K562 (cell line): ENCODE data around the gene RNF25. TPM values are rescaled to one million over a fixed set of nuclear protein-coding genes. Genes with fewer than 3 reads are reported as not detected.

Experiments
- ATAC-seq: fragments of 200-7000 bp; cut with Tn5 transposase; 3 replicates; pipeline ENCODE4 v1.9.1; 2020; ENCODE audit warnings: moderate library complexity
- BruUV-seq: library from RNA; stranded (reverse); fragments of 400-500 nt; replicated peaks from 2 replicates; lab custom pipeline; 2021; lab: Mats Ljungman, UMichigan
- CTCF ChIA-PET: fragments of 300-600 bp; formaldehyde crosslinking; extraction: SDS; loops from one replicate; lab custom pipeline; 2021; ENCODE audit warnings: low intra/inter-chr PET ratio; lab: Yijun Ruan, JAX
- POLR2A ChIA-PET: fragments of 300-600, 350-650 bp; sonication (Branson Sonifier 250); formaldehyde crosslinking; extraction: SDS; loops from one replicate; lab custom pipeline; 2021; ENCODE audit warnings: antibody characterized with exemption, inconsistent platforms; lab: Yijun Ruan, JAX
- DNase-seq, 4 experiments: peaks; one replicate each; pipeline versions ENCODE4 v3.0.0 to v3.0.0-alpha.2; 2011 to 2018; ENCODE audit warnings: low spot score in 3 of 4, mixed read lengths in 3 of 4; ENCODE audit errors: extremely low read depth in 1 of 4
- FAIRE-seq: peaks from 2 replicates; lab custom pipeline; 2011; peaks lifted over from hg19 to GRCh38; lab: Jason Lieb, UNC
- H2AFZ ChIP-seq: 2 replicates; pipeline ENCODE4 v1.6.0; 2011; ENCODE audit warnings: low read depth, low read length, control low read depth, inconsistent platforms
- H3K27ac ChIP-seq: fragments of 200-600 bp; 3 replicates; pipeline ENCODE4 v1.8.0; 2011; ENCODE audit warnings: low read depth, mild to moderate bottlenecking, control low read depth, inconsistent platforms, low read length, moderate library complexity, mixed read lengths; ENCODE audit errors: extremely low read depth
- H3K27me3 ChIP-seq, 2 experiments: fragments of 300-600 bp in 1 of 2; 2 replicates in 1 of 2; 3 replicates in 1 of 2; pipeline versions ENCODE4 v1.6.0 to v1.8.0; 2011; ENCODE audit warnings: inconsistent platforms in 2 of 2, low read length in 2 of 2, mild to moderate bottlenecking in 1 of 2, mixed read lengths in 1 of 2, moderate library complexity in 1 of 2; ENCODE audit not compliant: control insufficient read depth in 2 of 2, insufficient read depth in 2 of 2
- H3K36me3 ChIP-seq: fragments of 300-600 bp; 3 replicates; pipeline ENCODE4 v1.8.0; 2011; ENCODE audit warnings: mild to moderate bottlenecking, low read length, inconsistent platforms; ENCODE audit not compliant: control insufficient read depth, insufficient read depth
- H3K4me1 ChIP-seq, 2 experiments: fragments of 200-600 bp in 1 of 2; replicated peaks in 1 of 2; 2 replicates in 1 of 2; 3 replicates in 1 of 2; pipeline versions ENCODE4 v1.5.1 to v1.8.0; 2011; ENCODE audit warnings: inconsistent platforms in 2 of 2, low read length in 2 of 2, mild to moderate bottlenecking in 1 of 2, mixed read lengths in 1 of 2, moderate library complexity in 1 of 2; ENCODE audit not compliant: control insufficient read depth in 2 of 2, insufficient read depth in 2 of 2
- H3K4me2 ChIP-seq: 2 replicates; pipeline ENCODE4 v1.6.1; 2011; ENCODE audit warnings: low read length, control low read depth, inconsistent platforms, mixed read lengths; ENCODE audit not compliant: insufficient read depth
- H3K4me3 ChIP-seq: fragments of 200-600 bp; sonication (generic), shearing (Covaris generic); 2 replicates; pipeline ENCODE4 v1.5.1; 2016; ENCODE audit warnings: control low read depth, inconsistent platforms
- H3K79me2 ChIP-seq: fragments of 200-600 bp; 3 replicates; pipeline ENCODE4 v1.8.0; 2011; ENCODE audit warnings: low read length, inconsistent platforms; ENCODE audit not compliant: control insufficient read depth, insufficient read depth
- H3K9ac ChIP-seq, 2 experiments: 2 replicates each; pipeline versions ENCODE4 v1.6.0 to v1.6.1; 2011; ENCODE audit warnings: low read depth in 2 of 2, low read length in 2 of 2, control low read depth in 1 of 2, inconsistent platforms in 1 of 2, mild to moderate bottlenecking in 1 of 2, mixed read lengths in 1 of 2; ENCODE audit not compliant: insufficient read depth in 1 of 2
- H3K9me1 ChIP-seq: one replicate; pipeline ENCODE4 v1.6.0; 2011; ENCODE audit warnings: inconsistent platforms, mild to moderate bottlenecking, low read length, moderate library complexity; ENCODE audit not compliant: control insufficient read depth, insufficient read depth
- H3K9me3 ChIP-seq: replicated peaks from 2 replicates; pipeline ENCODE4 v1.5.1; 2011; ENCODE audit warnings: low read depth, low read length, inconsistent platforms; ENCODE audit not compliant: control insufficient read depth, insufficient read depth
- H4K20me1 ChIP-seq: replicated peaks from 2 replicates; pipeline ENCODE4 v1.6.1; 2011; ENCODE audit warnings: low read length, inconsistent platforms, mixed read lengths; ENCODE audit not compliant: control insufficient read depth, insufficient read depth
- ATF7 ChIP-seq: fragments of 450-650 bp; IDR thresholded peaks from 2 replicates; pipeline ENCODE4 v1.7.1; 2014; ENCODE audit warnings: mild to moderate bottlenecking, moderate library complexity
- BRD9 ChIP-seq: fragments of 450-650 bp; IDR thresholded peaks from 2 replicates; pipeline ENCODE4 v1.6.1; 2018; ENCODE audit warnings: low read depth; ENCODE audit not compliant: partially characterized antibody
- CHD2 ChIP-seq: IDR thresholded peaks from 2 replicates; pipeline ENCODE4 v1.6.1; 2011; ENCODE audit warnings: low read depth, low read length
- ELF1 ChIP-seq: fragments of 200-800 bp; sonication (Bioruptor generic); IDR thresholded peaks from 2 replicates; pipeline ENCODE4 v1.6.1; 2016; ENCODE audit warnings: missing genetic modification characterization, missing compliant biosample characterization
- FOXJ2 ChIP-seq: fragments of 200-800 bp; sonication (Bioruptor generic); IDR thresholded peaks from 2 replicates; pipeline ENCODE4 v1.6.1; 2016; ENCODE audit warnings: missing genetic modification characterization, missing compliant biosample characterization
- GABPA ChIP-seq: fragments of 200-800 bp; sonication (Bioruptor generic); conservative IDR thresholded peaks from 2 replicates; pipeline ENCODE4 v1.6.1; 2016; ENCODE audit warnings: low read depth, missing genetic modification characterization, missing compliant biosample characterization
- GATAD2A ChIP-seq: fragments of 450-650 bp; IDR thresholded peaks from 2 replicates; pipeline ENCODE4 v1.6.1; 2017
- MYC ChIP-seq, 2 experiments: fragments of 250-450 bp in 1 of 2; sonication (Bioruptor Pico) in 1 of 2; IDR thresholded peaks; 2 replicates each; pipeline versions ENCODE4 v1.5.1 to v1.6.1; 2012 to 2021; ENCODE audit warnings: low read depth in 2 of 2, borderline replicate concordance in 1 of 2, improper control_type of control experiment in 1 of 2, low read length in 1 of 2, mild to moderate bottlenecking in 1 of 2, moderate library complexity in 1 of 2
- RFX7 ChIP-seq: fragments of 250-450 bp; sonication (Bioruptor Pico); IDR thresholded peaks from 2 replicates; pipeline ENCODE4 v1.5.1; 2021; ENCODE audit warnings: mild to moderate bottlenecking
- ZNF143 ChIP-seq: sonication (generic); formaldehyde crosslinking; IDR thresholded peaks from 2 replicates; pipeline ENCODE4 v1.9.0; 2022; ENCODE audit warnings: mild to moderate bottlenecking, missing genetic modification reagents
- ZNF586 ChIP-seq: fragments of 450-650 bp; formaldehyde crosslinking; conservative IDR thresholded peaks from 2 replicates; pipeline ENCODE4 v1.4.0; 2020; ENCODE audit warnings: mild to moderate bottlenecking, moderate library complexity
- WGBS: fragments of 100-300 bp; shearing (Covaris generic); methylation state at CpG from one replicate; pipeline ENCODE4 v1.1.6; 2016; ENCODE audit warnings: low coverage, mixed read lengths; ENCODE audit not compliant: insufficient coverage; ENCODE audit errors: missing lambda C conversion rate; 5-methylcytosine and 5-hydroxymethylcytosine counted together
- in situ Hi-C: fragments of 300-500 bp; cut with MboI; formaldehyde crosslinking; loops from 4 replicates; pipeline ENCODE4 v1.15.0; 2018; ENCODE audit warnings: inconsistent platforms, mixed read lengths
- intact Hi-C: fragments of 100-400 bp; cut with micrococcal nuclease; formaldehyde crosslinking; loops from 2 replicates; pipeline ENCODE4 v1.14.2; 2022
- polyA plus RNA-seq, 8 experiments: library from polyadenylated mRNA; depleted of rRNA in 4 of 8; stranded (reverse) in 5 of 8; unstranded in 3 of 8; fragments of >200 nt; fragmentation: Nextera tagmentation in 2 of 8; fragmentation: Illumina TruSeq in 1 of 8; extraction: Ambion mirVana in 2 of 8; extraction: Trizol in 1 of 8; gene quantifications; 2 replicates each; pipeline versions ENCODE4 v1.2.1 to v1.2.3, GENCODE V29; 2011 to 2014; ENCODE audit warnings: inconsistent platforms in 1 of 8, missing spikeins in 1 of 8
- total RNA-seq, 7 experiments: library from RNA; depleted of rRNA in 6 of 7; stranded (reverse); fragments of >200 nt in 6 of 7; fragmentation: Illumina TruSeq in 2 of 7; extraction: Trizol in 2 of 7; gene quantifications; 2 replicates each; pipeline versions ENCODE4 v1.2.1 to v1.2.3, GENCODE V29; 2011 to 2021; ENCODE audit warnings: low replicate concordance in 1 of 7
- TF ChIP-seq, protein P1 (sequence below): sonication (generic); formaldehyde crosslinking; IDR thresholded peaks from 2 replicates; pipeline ENCODE4 v1.8.0; 2022; ENCODE audit warnings: mild to moderate bottlenecking, low read depth, missing genetic modification reagents

The RNF25 gene
- total and polyA plus RNA-seq, 9 of the 15 experiments (the other 6 are each of a cell fraction or from before 2014, with no cell fraction given): 2.3 to 49.8 (median 20.5) TPM

DNA sequence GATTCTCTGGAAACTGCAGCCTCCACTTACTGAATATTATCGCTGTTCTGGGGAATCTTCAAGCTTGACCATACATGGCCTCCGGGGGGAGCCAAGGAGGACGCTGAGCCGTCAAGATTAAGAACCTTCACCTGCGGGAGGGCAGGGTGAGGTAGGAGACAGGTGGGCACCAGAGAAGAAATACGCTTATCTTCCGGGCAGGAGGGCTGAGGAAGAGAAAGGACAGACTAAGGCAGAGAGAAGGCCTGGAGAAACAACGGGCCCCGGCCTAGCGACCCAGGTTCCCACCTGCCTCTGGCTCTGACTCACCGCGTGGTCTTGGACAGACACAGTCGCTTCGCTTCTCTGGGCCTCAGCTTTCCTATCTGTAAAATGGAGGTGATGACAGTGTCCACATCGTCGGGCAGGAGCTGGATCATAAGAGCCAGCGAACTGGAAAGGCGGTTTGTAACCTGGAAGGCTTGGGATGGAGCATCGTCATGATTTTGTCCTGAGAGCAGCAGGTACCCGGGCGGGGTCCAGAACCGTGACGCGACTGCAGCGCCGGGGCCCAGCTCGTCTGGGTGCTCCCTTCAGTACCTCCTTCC is 13.0 kb downstream of the RNF25 start (continued):
- TF ChIP-seq GABPA (tag) (no peak), ELF1 (no peak), FOXJ2 (tag) (no peak), RFX7 (CRISPR knock-in tag) (no peak), MYC (IDR thresholded peaks at IDR 0.05; ENCODE audit: low read depth, low read length) (no peak; the same call in 1 of the 2 replicates), MYC (CRISPR knock-in tag; IDR thresholded peaks at IDR 0.05; ENCODE audit: borderline replicate concordance, low read depth) (no peak)

DNA sequence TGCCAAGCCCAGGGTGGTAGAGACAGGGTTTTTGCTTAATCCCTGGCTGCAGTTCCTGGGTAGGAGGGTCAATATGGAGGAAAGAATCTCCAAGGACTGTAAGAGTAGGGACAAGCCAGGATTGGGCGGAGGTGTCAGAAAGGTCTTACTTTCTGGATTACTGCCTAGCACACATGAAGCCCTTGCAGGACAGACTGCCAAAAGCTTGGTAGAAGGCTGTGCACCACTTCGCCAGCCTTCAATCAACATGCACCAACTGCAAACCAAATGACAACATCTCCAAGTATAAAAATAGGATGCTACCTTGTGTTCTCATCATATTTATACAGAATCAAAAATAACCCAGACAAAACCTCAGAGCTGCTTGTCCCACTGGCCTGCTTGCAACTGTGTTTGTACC is 16.1 kb downstream of the RNF25 start:
- Histone ChIP-seq H3K27ac (no peak overlapping the region), H3K4me1 (peaks cover 6 to 14% of the 10 kb centered on the region in 2 experiments; a peak in 3 of 5 replicates), H3K4me2 (no peak overlapping the region), H4K20me1 (no peaks in the 10 kb centered on the region), H3K4me3 (no peak overlapping the region), H3K27me3 (no peaks in the 10 kb centered on the region), H2AFZ (no peak overlapping the region), H3K9me1 (peaks cover 6% of the 10 kb centered on the region), H3K9ac (0 out of 4 replicates have a peak overlapping the region, but pooled peaks of 1 of the 2 experiments have one; percentile 27), H3K79me2 (peaks cover 30% of the 10 kb centered on the region), H3K36me3 (peaks cover 63% of the 10 kb centered on the region; the same call in 2 of the 3 replicates), H3K9me3 (no peaks in the 10 kb centered on the region)
- 95% methylated on average over 2 of the region's 2 CpGs for WGBS
- ATAC-seq (no peak), FAIRE-seq (no peak), DNase-seq (no peak)
- ChIA-PET CTCF (no interaction called here), POLR2A (no interaction called here)
- TF ChIP-seq ATF7 (no peak), BRD9 (no peak), ZNF143 (CRISPR knock-in tag) (no peak), ZNF586 (no peak), CHD2 (no peak), GATAD2A (no peak)
- TF ChIP-seq, protein P1, sequence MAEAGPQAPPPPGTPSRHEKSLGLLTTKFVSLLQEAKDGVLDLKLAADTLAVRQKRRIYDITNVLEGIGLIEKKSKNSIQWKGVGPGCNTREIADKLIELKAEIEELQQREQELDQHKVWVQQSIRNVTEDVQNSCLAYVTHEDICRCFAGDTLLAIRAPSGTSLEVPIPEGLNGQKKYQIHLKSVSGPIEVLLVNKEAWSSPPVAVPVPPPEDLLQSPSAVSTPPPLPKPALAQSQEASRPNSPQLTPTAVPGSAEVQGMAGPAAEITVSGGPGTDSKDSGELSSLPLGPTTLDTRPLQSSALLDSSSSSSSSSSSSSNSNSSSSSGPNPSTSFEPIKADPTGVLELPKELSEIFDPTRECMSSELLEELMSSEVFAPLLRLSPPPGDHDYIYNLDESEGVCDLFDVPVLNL: no peak
- in situ Hi-C loops (no loop called here), intact Hi-C loops (no loop called here)
- BruUV-seq: no TSS peak
